ENCODE data around the gene SMARCB1.
A peak's percentile ranks its signal among the peaks of the same experiment; 100 is the strongest.

Gene SMARCB1

DNA sequence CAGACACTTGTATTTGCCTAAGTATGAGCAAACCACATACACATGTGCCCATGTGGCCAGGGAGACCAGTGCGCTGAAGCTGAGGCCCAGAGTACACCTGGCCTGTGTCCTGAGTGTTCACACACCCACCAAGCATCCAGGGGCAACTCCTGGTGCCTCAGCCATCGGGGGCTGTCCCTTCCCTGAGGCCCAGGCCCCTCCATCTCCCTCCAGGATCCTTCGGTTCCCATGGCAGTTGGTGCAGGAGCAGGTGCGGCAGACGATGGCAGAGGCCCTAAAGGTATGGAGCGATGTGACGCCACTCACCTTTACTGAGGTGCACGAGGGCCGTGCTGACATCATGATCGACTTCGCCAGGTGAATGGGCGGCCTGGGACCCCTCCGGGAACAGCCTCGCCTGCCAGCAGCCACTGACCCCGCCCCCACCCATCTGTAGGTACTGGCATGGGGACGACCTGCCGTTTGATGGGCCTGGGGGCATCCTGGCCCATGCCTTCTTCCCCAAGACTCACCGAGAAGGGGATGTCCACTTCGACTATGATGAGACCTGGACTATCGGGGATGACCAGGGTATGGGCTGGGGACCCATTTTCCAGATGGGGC is 6.5 kb upstream of the SMARCB1 start:
- no peak for DNase-seq (ENCODE audit: low read depth)

DNA sequence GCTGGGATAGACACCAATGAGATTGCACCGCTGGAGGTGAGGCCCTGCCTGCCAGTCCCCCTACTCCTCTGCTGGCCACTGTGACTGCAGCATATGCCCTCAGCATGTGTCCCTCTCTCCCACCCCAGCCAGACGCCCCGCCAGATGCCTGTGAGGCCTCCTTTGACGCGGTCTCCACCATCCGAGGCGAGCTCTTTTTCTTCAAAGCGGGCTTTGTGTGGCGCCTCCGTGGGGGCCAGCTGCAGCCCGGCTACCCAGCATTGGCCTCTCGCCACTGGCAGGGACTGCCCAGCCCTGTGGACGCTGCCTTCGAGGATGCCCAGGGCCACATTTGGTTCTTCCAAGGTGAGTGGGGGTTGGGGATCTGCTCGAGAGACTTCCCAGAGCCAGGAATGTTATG is 5.7 kb upstream of the SMARCB1 start:
- no peak for DNase-seq (ENCODE audit: low read depth)

DNA sequence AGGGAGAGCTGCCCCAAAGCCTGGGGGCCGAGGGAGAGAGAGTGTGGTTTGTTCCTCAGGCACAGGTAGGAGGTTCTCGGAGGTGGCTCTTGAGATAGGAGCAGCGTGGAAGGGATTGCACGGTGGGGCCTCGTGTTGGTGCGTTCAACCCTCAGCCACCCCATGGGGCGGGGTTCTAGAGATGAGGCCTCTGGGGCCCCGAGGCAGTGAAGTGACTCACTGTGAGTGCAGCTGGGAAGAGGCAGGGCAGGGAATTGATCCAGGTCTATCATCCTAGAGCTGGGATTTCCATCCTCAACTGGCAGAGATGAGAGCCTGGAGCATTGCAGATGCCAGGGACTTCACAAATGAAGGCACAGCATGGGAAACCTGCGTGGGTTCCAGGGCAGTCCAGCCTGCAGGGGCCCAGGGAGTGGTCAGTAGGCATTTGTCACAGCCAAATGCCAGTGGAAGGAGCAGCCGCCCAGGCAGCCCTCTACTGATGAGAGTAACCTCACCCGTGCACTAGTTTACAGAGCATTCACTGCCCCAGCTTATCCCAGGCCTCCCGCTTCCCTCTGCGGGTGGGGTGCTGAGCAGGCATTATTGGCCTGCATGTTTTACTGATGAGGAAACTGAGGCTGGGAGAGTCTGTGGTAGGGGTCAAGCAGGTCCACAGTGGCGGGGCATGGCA is 5.1 kb upstream of the SMARCB1 start:
- DNase-seq (ENCODE audit: low read depth), result peak; percentile 74

DNA sequence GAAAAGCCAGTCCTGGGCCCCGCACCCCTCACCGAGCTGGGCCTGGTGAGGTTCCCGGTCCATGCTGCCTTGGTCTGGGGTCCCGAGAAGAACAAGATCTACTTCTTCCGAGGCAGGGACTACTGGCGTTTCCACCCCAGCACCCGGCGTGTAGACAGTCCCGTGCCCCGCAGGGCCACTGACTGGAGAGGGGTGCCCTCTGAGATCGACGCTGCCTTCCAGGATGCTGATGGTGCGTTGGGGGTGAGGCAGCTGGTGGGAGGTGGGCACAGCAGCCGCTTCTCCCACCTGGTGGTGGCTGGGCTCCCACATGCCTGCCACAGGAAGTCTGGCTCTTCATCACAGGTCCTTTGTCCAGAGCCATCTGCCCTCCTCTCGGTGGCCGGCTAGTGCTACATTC is 4.5 kb upstream of the SMARCB1 start:
- DNase-seq (ENCODE audit: low read depth), result no peak

DNA sequence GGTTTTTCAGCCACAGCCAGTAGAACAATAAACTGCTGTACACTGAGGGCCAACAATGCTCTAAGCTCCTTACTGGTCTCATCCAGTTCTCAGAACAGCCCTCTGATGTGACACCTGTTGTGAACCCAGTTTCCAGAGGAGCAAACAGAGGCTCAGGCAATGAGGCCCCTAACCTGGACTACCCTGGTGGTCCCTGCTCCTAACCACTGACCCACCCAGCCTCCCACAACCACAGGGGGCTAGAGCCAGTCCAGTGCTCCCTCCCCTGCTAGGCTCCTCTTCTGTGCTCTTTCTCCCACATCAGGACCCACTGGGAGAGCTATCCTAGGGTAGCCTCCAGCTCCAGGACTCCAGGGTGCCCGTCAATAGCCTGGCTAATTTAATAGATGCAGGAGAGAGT is 4.1 kb upstream of the SMARCB1 start:
- no peak for DNase-seq (ENCODE audit: low read depth)

DNA sequence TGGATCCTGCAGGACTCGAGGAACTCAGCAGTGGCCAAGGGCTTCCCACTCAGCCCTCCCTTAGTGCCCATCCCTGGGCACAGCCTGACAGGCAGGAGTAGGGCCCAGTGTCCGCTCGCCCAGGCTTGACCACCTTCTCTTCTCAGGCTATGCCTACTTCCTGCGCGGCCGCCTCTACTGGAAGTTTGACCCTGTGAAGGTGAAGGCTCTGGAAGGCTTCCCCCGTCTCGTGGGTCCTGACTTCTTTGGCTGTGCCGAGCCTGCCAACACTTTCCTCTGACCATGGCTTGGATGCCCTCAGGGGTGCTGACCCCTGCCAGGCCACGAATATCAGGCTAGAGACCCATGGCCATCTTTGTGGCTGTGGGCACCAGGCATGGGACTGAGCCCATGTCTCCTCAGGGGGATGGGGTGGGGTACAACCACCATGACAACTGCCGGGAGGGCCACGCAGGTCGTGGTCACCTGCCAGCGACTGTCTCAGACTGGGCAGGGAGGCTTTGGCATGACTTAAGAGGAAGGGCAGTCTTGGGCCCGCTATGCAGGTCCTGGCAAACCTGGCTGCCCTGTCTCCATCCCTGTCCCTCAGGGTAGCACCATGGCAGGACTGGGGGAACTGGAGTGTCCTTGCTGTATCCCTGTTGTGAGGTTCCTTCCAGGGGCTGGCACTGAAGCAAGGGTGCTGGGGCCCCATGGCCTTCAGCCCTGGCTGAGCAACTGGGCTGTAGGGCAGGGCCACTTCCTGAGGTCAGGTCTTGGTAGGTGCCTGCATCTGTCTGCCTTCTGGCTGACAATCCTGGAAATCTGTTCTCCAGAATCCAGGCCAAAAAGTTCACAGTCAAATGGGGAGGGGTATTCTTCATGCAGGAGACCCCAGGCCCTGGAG is 3.3 kb upstream of the SMARCB1 start:
- DNase-seq (ENCODE audit: low read depth), result no peak

DNA sequence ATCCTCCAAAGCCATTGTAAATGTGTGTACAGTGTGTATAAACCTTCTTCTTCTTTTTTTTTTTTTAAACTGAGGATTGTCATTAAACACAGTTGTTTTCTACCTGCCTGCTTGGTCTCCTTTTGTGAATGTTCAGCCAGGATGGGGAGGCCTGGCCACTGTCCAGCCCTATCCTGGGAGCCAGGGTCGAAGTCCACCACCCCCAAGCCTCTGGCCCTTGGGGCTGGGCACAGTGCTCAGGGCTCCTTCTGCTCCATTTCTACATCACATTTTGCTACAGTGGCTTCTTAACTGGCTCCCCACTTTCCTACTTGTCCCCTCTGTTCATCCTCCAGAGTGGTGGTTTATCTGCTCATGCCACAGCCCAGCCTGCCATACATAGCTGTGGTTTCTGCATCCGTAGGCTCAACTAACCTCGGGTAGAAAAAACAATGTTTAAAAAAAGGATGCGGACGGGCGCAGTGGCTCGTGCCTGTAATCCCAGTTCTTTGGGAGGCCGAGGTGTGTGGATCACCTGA is 2.5 kb upstream of the SMARCB1 start:
- no peak for DNase-seq (ENCODE audit: low read depth)

DNA sequence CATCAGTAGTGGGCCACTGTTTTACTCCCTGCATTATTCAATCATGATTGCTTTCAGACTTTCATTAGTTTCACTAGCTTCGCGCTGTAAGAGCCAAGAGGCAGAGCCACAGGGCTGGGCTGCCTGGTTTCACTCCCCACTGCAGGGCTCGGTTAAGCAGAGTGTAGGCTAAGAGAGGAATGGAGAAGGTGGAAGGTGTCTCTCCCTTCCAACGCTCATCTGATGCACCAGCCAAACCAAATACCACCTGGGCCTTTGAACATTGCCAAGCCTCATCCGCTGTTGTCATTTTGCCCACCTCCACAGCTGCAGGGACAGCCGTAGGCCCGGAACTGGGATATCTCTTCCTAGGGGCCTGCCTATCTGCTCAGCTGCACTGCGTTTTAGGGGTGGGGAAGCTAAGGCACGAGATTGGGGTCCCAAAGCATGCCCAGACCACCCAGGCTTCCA is 480 bp upstream of the SMARCB1 start:
- DNase-seq (ENCODE audit: low read depth), result no peak

DNA sequence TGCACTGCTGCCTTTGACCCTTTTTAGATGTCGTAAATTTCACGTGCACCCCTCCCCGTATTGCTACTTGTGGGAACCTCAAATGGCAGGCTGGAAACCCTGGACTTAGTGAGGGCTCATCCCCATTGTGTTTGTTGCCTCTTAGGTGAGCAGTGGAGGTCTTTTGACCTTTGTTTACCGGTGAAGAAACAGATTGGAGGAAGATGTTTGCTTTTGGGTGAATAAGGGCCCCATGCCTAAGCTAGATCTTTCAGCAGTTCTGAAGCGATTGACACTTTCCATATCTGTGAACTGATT is 782 bp downstream of the SMARCB1 start:
- no peak for DNase-seq (ENCODE audit: low read depth)

DNA sequence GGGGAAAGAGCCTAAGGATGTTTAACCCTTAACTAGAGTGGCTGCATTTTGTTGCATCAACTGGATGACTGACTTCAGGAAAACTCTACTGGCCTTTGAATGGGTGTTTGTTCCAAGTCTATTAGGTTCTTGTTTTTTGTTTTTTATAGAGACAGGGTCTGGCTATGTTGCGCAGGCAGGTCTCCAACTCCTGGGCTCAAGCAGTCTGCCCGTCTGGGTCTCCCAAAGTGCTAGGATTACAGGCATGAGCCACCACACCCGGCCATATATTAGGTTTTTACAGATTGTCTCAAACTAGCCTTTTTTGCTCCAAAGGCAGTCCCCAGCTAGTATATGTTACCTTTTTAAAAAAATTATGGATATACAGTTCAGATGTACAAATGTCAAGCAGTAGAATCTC is 1.1 kb downstream of the SMARCB1 start:
- DNase-seq (ENCODE audit: low read depth), result no peak

DNA sequence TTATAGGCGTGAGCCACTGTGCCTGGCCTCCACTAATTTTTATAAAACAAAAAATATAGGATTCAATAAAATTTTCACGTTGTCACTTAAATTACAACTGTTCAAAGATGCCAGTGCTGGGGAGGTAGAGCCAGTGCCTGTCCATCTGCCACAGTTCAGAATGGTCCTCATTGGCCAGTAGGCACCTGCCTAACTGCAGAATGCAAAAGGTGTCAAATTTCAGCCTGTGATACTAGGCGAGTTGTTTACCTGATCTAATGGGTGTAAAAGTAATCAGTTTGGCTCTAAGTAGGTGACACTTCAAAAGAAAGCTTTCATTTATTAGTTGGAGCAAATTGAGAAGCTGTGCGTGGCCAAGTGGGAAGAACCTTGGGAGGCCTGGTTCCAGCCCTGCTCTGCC is 2.4 kb downstream of the SMARCB1 start:
- no peak for DNase-seq (ENCODE audit: low read depth)

DNA sequence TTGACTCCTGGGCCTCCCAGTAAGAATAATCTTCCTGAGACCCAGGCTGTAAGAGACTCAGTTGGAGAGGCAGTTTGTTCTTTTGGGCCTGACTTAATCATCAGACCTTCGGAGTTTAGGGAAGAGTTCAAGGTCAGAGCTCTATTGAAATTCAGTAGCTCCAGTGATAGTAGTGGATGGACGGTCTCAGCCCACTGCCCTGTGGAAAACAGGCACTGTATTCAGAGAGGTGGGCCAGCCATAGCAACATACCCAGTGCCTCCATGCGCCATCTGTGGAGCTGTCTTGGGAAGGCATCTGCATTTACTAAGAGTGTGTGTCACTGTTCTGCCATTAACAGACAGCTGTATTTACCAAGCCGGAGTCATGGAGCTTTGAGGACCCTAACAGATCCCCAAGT is 2.9 kb downstream of the SMARCB1 start:
- no peak for DNase-seq (ENCODE audit: low read depth)

DNA sequence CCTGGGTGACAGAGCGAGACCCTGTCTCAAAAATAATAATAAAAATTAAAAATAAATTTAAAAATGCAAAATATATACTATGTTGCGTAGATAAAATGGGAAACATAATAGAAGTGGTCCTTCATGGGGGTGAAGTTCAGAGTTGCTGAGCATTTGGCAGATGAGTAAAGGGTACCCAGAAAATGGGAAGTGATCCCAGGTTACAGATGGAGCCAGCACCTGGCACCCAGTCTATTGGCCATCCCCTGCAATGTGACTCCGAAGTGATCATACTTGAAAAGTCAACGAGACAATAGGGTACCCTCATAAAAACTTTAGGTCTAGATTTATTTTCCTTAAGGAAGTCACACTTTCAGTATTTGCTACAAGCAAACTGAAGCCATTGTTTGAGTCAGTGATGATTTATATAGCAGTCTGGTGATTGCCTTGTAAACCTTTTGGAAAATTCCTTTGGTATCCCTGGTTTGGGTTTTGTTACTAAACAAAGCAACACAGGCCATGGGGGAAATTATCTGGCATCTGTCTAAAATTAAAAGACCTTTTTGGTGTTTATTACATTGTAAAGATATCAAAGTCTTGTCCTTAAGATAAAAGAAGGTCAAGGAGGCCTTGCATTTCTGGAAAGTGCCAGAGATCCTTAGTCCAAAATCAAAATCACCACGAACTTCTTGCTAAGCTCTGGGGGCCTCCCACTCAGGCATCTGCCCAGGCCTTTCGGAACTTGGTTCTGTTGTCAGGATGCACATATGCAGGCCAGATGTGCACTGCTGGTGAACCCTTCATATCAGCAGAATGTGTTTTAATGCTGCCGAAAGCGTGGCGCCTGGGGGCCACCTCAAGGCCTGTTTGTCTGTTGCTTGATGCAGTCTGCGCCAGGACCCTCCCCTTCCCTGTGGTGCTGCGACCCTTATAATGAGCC is 4.3 kb downstream of the SMARCB1 start:
- peak; percentile 80 for DNase-seq (ENCODE audit: low read depth)

DNA sequence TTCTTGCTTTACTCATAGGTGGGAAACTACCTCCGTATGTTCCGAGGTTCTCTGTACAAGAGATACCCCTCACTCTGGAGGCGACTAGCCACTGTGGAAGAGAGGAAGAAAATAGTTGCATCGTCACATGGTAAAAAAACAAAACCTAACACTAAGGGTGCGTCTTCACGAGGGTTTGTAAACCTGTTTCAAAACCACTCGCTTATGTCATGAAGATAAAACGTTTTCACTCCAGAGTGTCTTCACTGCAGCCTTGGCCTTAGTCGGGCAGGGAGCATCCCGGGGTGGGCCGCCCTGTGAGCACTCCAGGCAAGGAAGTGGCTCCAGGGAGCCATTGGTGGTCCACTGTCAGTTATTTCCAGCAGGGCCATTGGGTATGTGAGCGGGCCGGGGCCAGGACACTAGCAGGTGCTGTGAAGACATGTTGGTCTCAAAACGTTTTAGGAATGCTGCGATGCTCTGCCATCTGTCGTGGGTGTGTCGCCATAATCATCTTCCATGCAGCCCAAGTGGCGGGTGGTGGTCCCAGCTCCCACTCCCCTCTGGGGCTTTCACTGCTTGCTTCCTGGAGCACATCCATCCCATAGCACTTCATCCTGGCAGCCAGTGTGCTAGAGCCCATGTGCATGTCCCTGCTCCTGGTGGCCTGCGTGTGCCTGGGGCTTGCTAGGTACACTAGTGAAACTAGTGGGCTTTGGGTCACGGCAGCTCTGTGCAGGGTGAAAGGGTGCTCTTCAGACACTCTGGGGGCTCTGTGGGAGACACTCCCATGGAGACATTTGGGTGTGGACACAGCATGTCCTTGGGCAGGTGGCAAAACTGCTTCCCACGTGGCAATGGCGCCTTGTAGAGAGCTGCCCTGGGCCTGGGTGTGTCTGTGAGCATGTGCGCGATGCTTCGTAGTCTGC is 5.2 kb downstream of the SMARCB1 start:
- no peak for DNase-seq (ENCODE audit: low read depth)

DNA sequence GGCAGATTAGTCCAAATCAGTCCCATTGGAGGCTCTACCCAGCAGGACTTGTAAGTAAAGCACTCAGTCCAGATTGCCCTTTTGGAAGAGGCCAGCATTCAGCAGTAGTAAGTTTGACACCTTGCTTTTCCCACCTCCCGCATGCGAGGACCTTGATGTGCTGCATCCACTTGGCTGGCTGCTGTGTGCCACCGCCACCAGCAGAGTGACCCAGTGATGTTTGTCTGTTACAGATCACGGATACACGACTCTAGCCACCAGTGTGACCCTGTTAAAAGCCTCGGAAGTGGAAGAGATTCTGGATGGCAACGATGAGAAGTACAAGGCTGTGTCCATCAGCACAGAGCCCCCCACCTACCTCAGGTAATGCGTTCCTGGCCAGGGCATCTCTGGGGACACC is 6.6 kb downstream of the SMARCB1 start:
- no peak for DNase-seq (ENCODE audit: low read depth)

DNA sequence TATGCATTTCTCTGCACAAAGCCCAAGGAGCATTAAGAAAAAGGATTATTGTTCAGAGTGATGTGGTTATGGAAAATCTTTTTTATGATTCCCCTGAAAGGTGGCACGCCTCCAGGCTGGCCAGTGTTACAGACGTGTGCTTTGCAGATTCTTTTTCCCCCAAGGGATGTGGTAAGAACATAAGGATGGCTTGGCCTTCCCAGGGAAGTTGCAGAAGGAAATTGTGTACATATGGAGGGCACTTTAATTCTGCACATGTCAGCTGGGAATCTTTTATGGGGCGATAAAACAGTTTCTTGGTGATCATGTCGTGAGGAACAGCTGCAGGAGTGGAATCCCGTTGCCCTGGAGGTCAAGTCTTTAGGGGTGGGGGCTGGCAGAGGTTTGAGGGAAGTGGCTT is 9.7 kb downstream of the SMARCB1 start:
- DNase-seq (ENCODE audit: low read depth), result peak; percentile 73

DNA sequence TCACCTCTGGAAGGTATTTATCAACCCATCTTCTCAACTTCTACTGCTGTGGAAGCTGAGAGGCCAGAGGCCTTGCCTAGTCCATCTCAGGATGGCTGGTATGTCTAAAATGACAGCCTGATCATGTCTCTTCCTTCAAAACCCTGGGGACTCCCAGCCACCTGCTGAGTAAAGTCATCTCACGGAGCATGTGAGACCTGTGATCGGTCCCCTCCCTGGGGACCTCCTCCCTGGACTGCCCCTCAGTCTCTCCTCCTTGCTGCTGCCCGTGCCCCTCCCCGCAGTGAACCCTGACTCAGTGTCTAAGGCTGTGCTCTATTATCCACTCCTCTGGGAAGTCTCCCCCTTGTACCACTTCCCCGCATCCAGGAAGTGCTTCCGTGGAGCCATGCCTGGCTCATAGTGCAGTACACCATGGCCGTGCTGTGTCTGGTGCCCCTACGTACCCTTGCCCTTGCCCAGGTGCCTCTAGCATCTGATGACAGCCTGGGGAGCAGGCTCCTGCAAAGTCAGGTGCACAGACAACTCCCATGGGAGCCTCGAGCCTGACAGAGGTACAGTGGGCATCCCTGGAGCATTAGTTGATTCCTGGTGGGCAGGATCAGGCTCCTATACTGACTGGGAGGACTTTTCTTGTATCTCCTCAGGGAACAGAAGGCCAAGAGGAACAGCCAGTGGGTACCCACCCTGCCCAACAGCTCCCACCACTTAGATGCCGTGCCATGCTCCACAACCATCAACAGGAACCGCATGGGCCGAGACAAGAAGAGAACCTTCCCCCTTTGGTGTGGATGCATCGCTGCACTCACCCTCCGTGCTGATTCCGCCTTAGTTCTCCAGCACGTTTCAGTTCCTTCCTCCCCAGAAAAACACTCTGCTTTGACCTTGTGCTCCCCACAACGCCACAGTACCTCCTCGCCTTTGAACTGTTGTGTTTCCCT is 13.8 kb downstream of the SMARCB1 start:
- no peak for DNase-seq (ENCODE audit: low read depth)

DNA sequence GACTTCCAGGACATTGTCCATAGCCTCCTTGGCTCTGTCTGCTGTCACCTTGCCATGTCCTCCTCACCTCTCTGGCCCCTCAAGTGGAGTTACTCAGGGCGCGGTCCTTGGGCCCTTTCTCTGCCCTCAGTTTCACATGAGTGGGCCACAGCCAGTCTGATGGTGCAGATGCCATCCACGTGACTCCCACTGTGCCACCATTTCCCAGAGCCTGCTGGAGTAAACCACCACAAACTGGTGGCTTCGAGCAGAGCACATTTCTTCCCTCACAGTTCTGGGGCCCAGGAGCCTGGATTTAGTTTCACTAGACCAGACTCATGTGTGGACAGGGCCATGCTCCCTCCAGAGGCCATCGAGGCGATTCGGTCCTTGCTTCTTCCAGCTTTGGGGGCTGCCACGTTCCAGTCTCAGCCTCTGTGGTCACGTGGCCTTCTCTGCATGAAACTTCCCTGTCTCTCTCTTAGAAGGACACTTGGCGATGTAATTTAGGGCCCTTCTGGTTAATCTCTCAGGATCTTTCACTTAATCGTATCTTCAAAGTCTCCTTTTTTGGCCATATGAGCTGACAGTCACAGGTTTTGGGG is 14.6 kb downstream of the SMARCB1 start:
- DNase-seq (ENCODE audit: low read depth), result no peak

DNA sequence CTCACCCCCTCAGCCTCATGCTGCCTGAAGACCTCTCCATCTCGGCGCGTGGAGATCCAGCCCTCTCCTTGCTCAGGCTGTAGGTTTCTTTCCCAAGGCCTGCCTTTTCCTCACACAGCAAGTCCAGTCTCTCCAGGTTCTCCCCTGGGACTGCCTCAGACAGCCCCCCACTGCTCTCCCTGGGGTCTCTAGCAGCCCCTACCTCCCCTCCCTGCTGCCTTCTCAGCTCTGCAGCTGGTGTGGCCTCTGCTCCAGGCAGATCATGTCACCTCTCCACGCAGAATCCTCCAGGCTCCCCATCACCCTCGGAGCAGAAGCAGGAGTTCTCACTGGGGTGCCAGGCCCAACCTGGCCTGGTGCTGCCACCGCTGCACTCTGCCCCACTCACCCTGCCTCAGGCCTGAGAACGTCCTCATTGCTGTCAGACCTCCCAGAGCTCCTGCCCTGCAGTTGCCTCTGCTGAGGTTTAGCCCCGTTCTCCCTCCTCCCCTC is 15.2 kb downstream of the SMARCB1 start:
- no peak for DNase-seq (ENCODE audit: low read depth)
